HEK293 (cell line): Measurements from ENCODE around the gene METTL22.

ENCODE experiments used
- CTCF ChIA-PET: fragments of 350-600 bp; formaldehyde crosslinking; extraction: SDS; loops from one replicate; lab custom pipeline; 2021; ENCODE audit warnings: antibody characterized with exemption; lab: Yijun Ruan, JAX
- POLR2A ChIA-PET: fragments of 300-600 bp; formaldehyde crosslinking; extraction: SDS; loops from one replicate; lab custom pipeline; 2020; ENCODE audit warnings: antibody characterized with exemption, inconsistent platforms; lab: Yijun Ruan, JAX
- H3K27ac ChIP-seq: fragments of 200-500 bp; sonication (Bioruptor generic); 2 replicates; pipeline ENCODE4 v1.5.1; 2014; ENCODE audit warnings: low read depth, low read length, control low read depth, inconsistent platforms; ENCODE audit errors: extremely low read depth
- H3K36me3 ChIP-seq, 2 experiments: fragments of 200-500 bp in 1 of 2; sonication (Bioruptor generic) in 1 of 2; 1 replicate in 1 of 2; 2 replicates in 1 of 2; pipeline ENCODE4 v1.5.1; 2014 to 2017; ENCODE audit warnings: inconsistent platforms in 2 of 2, low read length in 2 of 2; ENCODE audit not compliant: control insufficient read depth in 2 of 2, insufficient read depth in 1 of 2
- H3K4me1 ChIP-seq: fragments of 200-500 bp; sonication (Bioruptor generic); 2 replicates; pipeline ENCODE4 v1.5.1; 2014; ENCODE audit warnings: mild to moderate bottlenecking, low read length, inconsistent platforms; ENCODE audit not compliant: control insufficient read depth, insufficient read depth
- H3K4me3 ChIP-seq: 2 replicates; pipeline ENCODE4 v1.5.1; 2011; ENCODE audit warnings: low read depth, mild to moderate bottlenecking, control low read depth, low read length, moderate library complexity
- H3K9me3 ChIP-seq: fragments of 200-500 bp; sonication (Bioruptor generic); 2 replicates; pipeline ENCODE4 v1.5.1; 2014; ENCODE audit warnings: low read depth, low read length, inconsistent platforms; ENCODE audit not compliant: control insufficient read depth, insufficient read depth
- BCL6B ChIP-seq: fragments of 450-650 bp; formaldehyde crosslinking; IDR thresholded peaks from 2 replicates; pipeline ENCODE4 v1.5.1; 2017; ENCODE audit warnings: missing biosample characterization, missing genetic modification characterization
- OSR2 ChIP-seq: fragments of 450-650 bp; formaldehyde crosslinking; IDR thresholded peaks from 2 replicates; pipeline ENCODE4 v1.5.1; 2016; ENCODE audit warnings: missing biosample characterization, missing genetic modification characterization
- SETDB1 ChIP-seq: IDR thresholded peaks from one replicate; pipeline ENCODE4 v1.6.1; 2017; ENCODE audit warnings: mild to moderate bottlenecking, low read length, moderate library complexity, mixed read lengths; ENCODE audit not compliant: insufficient read length
- SP3 ChIP-seq: fragments of 450-650 bp; formaldehyde crosslinking; IDR thresholded peaks from 2 replicates; pipeline ENCODE4 v1.5.1; 2016; ENCODE audit warnings: missing biosample characterization, missing genetic modification characterization
- ZBTB7A ChIP-seq: fragments of 450-650 bp; formaldehyde crosslinking; IDR thresholded peaks from 2 replicates; pipeline ENCODE4 v1.5.1; 2016; ENCODE audit warnings: low read depth, missing biosample characterization, missing genetic modification characterization
- ZFP37 ChIP-seq: fragments of 450-650 bp; formaldehyde crosslinking; IDR thresholded peaks from 2 replicates; pipeline ENCODE4 v1.5.1; 2016; ENCODE audit warnings: missing biosample characterization, missing genetic modification characterization
- ZNF16 ChIP-seq: fragments of 450-650 bp; formaldehyde crosslinking; IDR thresholded peaks from 2 replicates; pipeline ENCODE4 v1.5.1; 2016; ENCODE audit warnings: low read depth, missing biosample characterization, missing genetic modification characterization
- ZNF202 ChIP-seq: fragments of 450-650 bp; formaldehyde crosslinking; IDR thresholded peaks from 2 replicates; pipeline ENCODE4 v1.5.1; 2016; ENCODE audit warnings: missing biosample characterization, missing genetic modification characterization, borderline replicate concordance
- ZNF221 ChIP-seq: fragments of 450-650 bp; formaldehyde crosslinking; IDR thresholded peaks from 2 replicates; pipeline ENCODE4 v1.5.1; 2017; ENCODE audit warnings: missing biosample characterization, missing genetic modification characterization, borderline replicate concordance
- ZNF362 ChIP-seq: fragments of 450-650 bp; formaldehyde crosslinking; IDR thresholded peaks from 2 replicates; pipeline ENCODE4 v1.5.1; 2016; ENCODE audit warnings: missing biosample characterization, missing genetic modification characterization
- ZNF394 ChIP-seq: fragments of 450-650 bp; formaldehyde crosslinking; IDR thresholded peaks from 2 replicates; pipeline ENCODE4 v1.5.1; 2016; ENCODE audit warnings: missing biosample characterization, missing genetic modification characterization, mild to moderate bottlenecking, moderate library complexity, borderline replicate concordance
- ZNF549 ChIP-seq: fragments of 450-650 bp; IDR thresholded peaks from 2 replicates; pipeline ENCODE4 v1.5.1; 2018; ENCODE audit warnings: missing biosample characterization, missing genetic modification characterization, mild to moderate bottlenecking, inconsistent platforms, moderate library complexity
- ZNF623 ChIP-seq: fragments of 450-650 bp; formaldehyde crosslinking; IDR thresholded peaks from 2 replicates; pipeline ENCODE4 v1.5.1; 2016; ENCODE audit warnings: missing biosample characterization, missing genetic modification characterization
- ZNF658 ChIP-seq: fragments of 450-650 bp; formaldehyde crosslinking; IDR thresholded peaks from 2 replicates; pipeline ENCODE4; 2016; ENCODE audit warnings: missing biosample characterization, missing genetic modification characterization
- ZNF670 ChIP-seq: fragments of 450-650 bp; formaldehyde crosslinking; IDR thresholded peaks from 2 replicates; pipeline ENCODE4 v1.5.1; 2016; ENCODE audit warnings: missing biosample characterization, missing genetic modification characterization, low read depth
- ZNF707 ChIP-seq: fragments of 450-650 bp; formaldehyde crosslinking; IDR thresholded peaks from 2 replicates; pipeline ENCODE4 v1.5.1; 2016; ENCODE audit warnings: missing biosample characterization, missing genetic modification characterization
- ZNF76 ChIP-seq: fragments of 450-650 bp; formaldehyde crosslinking; IDR thresholded peaks from 2 replicates; pipeline ENCODE4; 2016; ENCODE audit warnings: low read depth, missing biosample characterization, missing genetic modification characterization, borderline replicate concordance
- ZNF830 ChIP-seq: fragments of 450-650 bp; IDR thresholded peaks from 2 replicates; pipeline ENCODE4 v1.5.0; 2018; ENCODE audit warnings: missing biosample characterization, missing genetic modification characterization, low read depth, mild to moderate bottlenecking, moderate library complexity
- ZSCAN30 ChIP-seq: fragments of 450-650 bp; IDR thresholded peaks from 2 replicates; pipeline ENCODE4 v1.5.1; 2018; ENCODE audit warnings: missing biosample characterization, mild to moderate bottlenecking, missing genetic modification characterization, moderate library complexity
- TF ChIP-seq, protein P1 (sequence below): IDR thresholded peaks from 2 replicates; pipeline ENCODE4 v1.6.1; 2011; ENCODE audit warnings: mild to moderate bottlenecking, low read depth, low read length, borderline replicate concordance
- TF ChIP-seq, protein P2 (sequence below): fragments of 450-650 bp; formaldehyde crosslinking; IDR thresholded peaks from 2 replicates; pipeline ENCODE4 v1.5.0; 2017; ENCODE audit warnings: missing biosample characterization, missing genetic modification characterization, borderline replicate concordance
- TF ChIP-seq, protein P3 (sequence below): fragments of 450-650 bp; formaldehyde crosslinking; IDR thresholded peaks from 2 replicates; pipeline ENCODE4 v1.5.1; 2016; ENCODE audit warnings: missing biosample characterization, missing genetic modification characterization
- TF ChIP-seq, protein P4 (sequence below): fragments of 450-650 bp; formaldehyde crosslinking; IDR thresholded peaks from 2 replicates; pipeline ENCODE4 v1.5.1; 2016; ENCODE audit warnings: missing biosample characterization, missing genetic modification characterization

Gene METTL22

DNA sequence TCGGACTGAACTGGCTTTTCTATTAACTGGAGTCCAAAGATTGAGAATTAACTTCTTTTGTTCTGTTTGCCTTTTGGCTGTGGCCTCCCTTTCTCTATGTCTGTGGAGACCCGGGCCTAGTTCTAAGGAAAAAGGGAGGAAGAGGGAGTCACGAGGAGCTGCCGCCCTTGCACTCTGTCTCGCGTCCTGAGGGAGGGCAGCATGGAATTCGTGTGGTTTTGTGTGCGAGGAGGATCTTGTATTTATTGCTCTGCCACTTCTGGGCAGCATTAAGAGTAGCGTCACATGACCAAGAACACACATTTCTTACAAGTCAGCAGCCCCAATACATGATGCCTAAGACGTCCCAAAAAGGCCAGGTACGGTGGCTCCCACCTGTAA is 23.6 kb downstream of the METTL22 start:
- no peak for TF ChIP-seq ZNF202 (tag by site-specific recombination)
- TF ChIP-seq, protein P1, sequence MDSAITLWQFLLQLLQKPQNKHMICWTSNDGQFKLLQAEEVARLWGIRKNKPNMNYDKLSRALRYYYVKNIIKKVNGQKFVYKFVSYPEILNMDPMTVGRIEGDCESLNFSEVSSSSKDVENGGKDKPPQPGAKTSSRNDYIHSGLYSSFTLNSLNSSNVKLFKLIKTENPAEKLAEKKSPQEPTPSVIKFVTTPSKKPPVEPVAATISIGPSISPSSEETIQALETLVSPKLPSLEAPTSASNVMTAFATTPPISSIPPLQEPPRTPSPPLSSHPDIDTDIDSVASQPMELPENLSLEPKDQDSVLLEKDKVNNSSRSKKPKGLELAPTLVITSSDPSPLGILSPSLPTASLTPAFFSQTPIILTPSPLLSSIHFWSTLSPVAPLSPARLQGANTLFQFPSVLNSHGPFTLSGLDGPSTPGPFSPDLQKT, result no peak
- TF ChIP-seq ZNF830, result no peak
- TF ChIP-seq ZNF76 (tag by site-specific recombination), result no peak
- TF ChIP-seq ZNF549 (tag by site-specific recombination), result no peak
- TF ChIP-seq, protein P2, sequence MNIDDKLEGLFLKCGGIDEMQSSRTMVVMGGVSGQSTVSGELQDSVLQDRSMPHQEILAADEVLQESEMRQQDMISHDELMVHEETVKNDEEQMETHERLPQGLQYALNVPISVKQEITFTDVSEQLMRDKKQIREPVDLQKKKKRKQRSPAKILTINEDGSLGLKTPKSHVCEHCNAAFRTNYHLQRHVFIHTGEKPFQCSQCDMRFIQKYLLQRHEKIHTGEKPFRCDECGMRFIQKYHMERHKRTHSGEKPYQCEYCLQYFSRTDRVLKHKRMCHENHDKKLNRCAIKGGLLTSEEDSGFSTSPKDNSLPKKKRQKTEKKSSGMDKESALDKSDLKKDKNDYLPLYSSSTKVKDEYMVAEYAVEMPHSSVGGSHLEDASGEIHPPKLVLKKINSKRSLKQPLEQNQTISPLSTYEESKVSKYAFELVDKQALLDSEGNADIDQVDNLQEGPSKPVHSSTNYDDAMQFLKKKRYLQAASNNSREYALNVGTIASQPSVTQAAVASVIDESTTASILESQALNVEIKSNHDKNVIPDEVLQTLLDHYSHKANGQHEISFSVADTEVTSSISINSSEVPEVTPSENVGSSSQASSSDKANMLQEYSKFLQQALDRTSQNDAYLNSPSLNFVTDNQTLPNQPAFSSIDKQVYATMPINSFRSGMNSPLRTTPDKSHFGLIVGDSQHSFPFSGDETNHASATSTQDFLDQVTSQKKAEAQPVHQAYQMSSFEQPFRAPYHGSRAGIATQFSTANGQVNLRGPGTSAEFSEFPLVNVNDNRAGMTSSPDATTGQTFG (tag by site-specific recombination), result no peak
- no peak for TF ChIP-seq SP3
- TF ChIP-seq ZBTB7A (tag by site-specific recombination), result no peak
- TF ChIP-seq, protein P3, sequence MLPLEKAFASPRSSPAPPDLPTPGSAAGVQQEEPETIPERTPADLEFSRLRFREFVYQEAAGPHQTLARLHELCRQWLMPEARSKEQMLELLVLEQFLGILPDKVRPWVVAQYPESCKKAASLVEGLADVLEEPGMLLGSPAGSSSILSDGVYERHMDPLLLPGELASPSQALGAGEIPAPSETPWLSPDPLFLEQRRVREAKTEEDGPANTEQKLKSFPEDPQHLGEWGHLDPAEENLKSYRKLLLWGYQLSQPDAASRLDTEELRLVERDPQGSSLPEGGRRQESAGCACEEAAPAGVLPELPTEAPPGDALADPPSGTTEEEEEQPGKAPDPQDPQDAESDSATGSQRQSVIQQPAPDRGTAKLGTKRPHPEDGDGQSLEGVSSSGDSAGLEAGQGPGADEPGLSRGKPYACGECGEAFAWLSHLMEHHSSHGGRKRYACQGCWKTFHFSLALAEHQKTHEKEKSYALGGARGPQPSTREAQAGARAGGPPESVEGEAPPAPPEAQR, result no peak
- no peak for TF ChIP-seq ZNF658 (tag by site-specific recombination)
- no peak for TF ChIP-seq ZNF623 (tag by site-specific recombination)
- no peak for TF ChIP-seq ZNF670 (tag by site-specific recombination)
- no peak for TF ChIP-seq OSR2 (tag by site-specific recombination)
- TF ChIP-seq, protein P4, sequence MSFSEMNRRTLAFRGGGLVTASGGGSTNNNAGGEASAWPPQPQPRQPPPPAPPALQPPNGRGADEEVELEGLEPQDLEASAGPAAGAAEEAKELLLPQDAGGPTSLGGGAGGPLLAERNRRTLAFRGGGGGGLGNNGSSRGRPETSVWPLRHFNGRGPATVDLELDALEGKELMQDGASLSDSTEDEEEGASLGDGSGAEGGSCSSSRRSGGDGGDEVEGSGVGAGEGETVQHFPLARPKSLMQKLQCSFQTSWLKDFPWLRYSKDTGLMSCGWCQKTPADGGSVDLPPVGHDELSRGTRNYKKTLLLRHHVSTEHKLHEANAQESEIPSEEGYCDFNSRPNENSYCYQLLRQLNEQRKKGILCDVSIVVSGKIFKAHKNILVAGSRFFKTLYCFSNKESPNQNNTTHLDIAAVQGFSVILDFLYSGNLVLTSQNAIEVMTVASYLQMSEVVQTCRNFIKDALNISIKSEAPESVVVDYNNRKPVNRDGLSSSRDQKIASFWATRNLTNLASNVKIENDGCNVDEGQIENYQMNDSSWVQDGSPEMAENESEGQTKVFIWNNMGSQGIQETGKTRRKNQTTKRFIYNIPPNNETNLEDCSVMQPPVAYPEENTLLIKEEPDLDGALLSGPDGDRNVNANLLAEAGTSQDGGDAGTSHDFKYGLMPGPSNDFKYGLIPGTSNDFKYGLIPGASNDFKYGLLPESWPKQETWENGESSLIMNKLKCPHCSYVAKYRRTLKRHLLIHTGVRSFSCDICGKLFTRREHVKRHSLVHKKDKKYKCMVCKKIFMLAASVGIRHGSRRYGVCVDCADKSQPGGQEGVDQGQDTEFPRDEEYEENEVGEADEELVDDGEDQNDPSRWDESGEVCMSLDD (tag by site-specific recombination), result no peak
- TF ChIP-seq SETDB1, result no peak
- no peaks in the 10 kb centered on the region for H3K4me1 ChIP-seq
- no peak overlapping the region for H3K27ac ChIP-seq
- POLR2A ChIA-PET, result no interaction called here
- peaks cover 0 to 77% of the 10 kb centered on the region in 2 experiments; a peak in 2 of 3 replicates for H3K36me3 ChIP-seq
- CTCF ChIA-PET, result interaction anchor here (1.2 kb wide), 1 partner anchor 15 kb away, joined by 3 read pairs; no protein-coding TSS in a partner anchor
- no peaks in the 10 kb centered on the region for H3K9me3 ChIP-seq
- H3K4me3 ChIP-seq, result no peak overlapping the region

GRCh38 chr16:8645831-8646230 is 24.3 kb downstream of the METTL22 start:
- H3K36me3 ChIP-seq, result peaks cover 0 to 75% of the 10 kb centered on the region in 2 experiments; a peak in 2 of 3 replicates
- H3K9me3 ChIP-seq, result no peaks in the 10 kb centered on the region
- no peak overlapping the region for H3K27ac ChIP-seq
- CTCF ChIA-PET, result interaction anchor here (1.2 kb wide), 2 partner anchors 9 to 15 kb away, joined by 3 read pairs; no protein-coding TSS in a partner anchor
- H3K4me1 ChIP-seq, result no peaks in the 10 kb centered on the region
- POLR2A ChIA-PET, result no interaction called here
- H3K4me3 ChIP-seq, result no peak overlapping the region
- TF ChIP-seq, protein P1, result no peak
- no peak for TF ChIP-seq ZSCAN30 (tag by site-specific recombination)
- no peak for TF ChIP-seq ZNF549 (tag by site-specific recombination)
- TF ChIP-seq ZNF16 (tag by site-specific recombination), result no peak
- no peak for TF ChIP-seq ZNF221 (tag by site-specific recombination)
- no peak for TF ChIP-seq ZNF707 (tag by site-specific recombination)
- no peak for TF ChIP-seq ZNF394 (tag by site-specific recombination)
- no peak for TF ChIP-seq SP3
- TF ChIP-seq BCL6B, result no peak
- no peak for TF ChIP-seq ZNF362
- no peak for TF ChIP-seq ZFP37 (tag by site-specific recombination)
